GM18873 (cell line): ENCODE measurements around the gene SDCCAG8.

Experiments
- ATAC-seq: cut with Tn5 transposase; IDR thresholded peaks from one replicate; pipeline ENCODE4 v1.9.1; 2021; ENCODE audit warnings: mild to moderate bottlenecking, moderate library complexity, moderate number of reproducible peaks; ENCODE audit not compliant: unreplicated experiment, low FRiP score

SDCCAG8 gene

GRCh38 chr1:243443557-243443956 is 187.7 kb downstream of the SDCCAG8 start:
- no peak for ATAC-seq

DNA sequence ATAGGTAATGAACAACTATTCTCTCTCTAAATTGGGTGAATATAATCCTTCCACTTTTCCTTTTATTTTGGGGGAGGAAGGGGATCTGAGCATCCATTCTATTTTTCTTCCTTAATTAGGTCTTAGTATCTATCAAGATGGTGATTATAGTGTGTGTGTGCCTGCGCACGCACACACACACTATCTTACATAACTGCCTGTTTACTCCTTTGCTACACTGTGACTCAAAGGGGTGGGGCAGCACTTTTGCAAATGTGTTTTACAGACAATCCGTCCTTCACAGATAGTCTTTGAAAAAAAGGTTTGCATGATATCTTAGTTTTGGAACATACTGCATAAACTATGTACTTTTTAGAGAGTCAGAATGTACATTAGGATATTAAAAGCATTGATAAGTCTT is 191.5 kb downstream of the SDCCAG8 start:
- no peak for ATAC-seq

DNA sequence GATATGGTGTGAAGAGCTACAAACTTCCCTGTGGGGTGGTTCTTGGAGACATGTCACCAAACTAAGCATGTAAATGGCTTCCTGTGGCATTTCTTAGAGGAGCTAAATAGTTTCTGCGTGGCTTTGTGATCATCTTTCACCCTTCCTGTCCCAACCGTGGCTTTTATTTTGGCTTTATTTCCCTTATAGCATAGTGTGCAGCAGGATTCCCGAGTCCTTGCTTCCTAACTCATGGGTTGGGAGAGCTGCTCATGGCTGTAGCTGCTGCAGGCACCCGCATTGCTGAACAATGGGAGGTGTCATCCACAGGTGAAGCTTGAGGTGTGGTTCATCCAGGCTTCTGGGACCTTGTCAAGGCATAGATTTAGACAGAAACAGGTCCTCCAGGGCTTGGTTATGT is 192.0 kb downstream of the SDCCAG8 start:
- no peak for ATAC-seq

DNA sequence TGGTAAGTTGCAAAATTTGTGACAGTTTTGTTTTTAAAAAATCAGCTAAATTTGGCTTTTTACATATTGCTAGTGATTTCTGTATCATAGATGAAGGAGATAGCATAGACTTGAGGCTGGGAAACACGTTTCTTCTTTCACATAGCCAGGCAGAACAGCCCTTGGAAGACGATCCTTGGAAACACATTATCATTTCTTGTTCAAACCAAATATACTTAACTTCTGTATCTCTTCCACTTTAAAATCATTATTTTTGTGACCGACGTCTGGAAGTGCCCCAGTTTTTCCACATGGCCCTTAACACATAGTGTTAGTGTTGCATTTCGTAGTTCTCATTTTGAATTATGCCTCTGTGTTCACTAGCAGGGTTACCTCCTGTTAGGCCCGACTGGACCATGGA is 193.5 kb downstream of the SDCCAG8 start:
- no peak for ATAC-seq

DNA sequence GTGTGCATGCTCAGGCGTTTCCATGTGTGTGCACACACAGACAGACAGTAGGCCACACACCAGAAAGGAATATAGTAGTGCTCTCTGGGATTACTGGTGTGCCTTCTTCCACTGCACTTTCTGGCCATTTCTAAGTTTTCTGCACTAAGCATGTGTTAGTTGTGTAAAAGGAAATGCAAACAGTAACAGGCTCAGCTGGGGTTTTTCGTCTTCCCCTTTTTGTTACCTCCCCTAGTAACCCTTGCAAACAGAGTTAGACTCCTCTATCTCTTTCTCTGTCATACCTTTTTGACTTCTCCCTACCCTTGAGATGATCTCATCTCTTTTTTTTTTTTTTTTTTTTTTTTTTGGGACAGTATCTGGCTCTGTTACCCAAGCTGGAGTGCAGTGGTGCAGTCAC is 196.3 kb downstream of the SDCCAG8 start:
- ATAC-seq = no peak

- no peak for ATAC-seq
These were observed 198.6 kb downstream of the SDCCAG8 start for GRCh38 chr1:243454328-243454997.

- ATAC-seq = no peak
These were observed 200.2 kb downstream of the SDCCAG8 start for GRCh38 chr1:243455760-243456651.

DNA sequence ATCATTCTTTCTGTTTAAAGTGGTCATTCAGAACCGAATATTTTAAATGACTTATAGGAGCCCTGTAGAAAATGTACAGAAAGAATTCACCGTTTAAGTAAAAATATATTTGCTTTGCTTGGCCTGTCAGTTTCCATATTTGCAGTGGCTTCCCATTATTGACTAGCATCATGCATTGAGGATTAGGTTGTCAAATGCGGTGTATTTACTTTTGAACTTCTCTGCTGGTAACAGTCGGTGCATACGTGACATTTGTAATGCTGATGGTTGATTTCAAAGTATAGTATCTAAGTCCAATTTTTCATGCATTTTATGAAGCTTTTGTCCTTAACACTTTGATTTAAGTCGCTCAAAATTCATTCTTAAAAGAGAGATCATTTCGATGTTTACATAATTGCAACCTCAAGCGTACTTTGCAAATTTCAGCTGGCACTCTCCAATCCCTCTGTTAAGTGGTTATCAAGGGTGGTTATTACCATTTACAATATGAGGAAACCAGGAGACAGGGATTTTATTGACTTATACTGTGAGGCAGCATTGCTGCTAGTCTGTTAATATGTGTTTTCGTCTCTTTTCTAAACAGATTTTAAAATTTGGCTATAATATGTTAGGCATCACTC is 201.6 kb downstream of the SDCCAG8 start:
- ATAC-seq = no peak

GRCh38 chr1:243459059-243459458 is 203.2 kb downstream of the SDCCAG8 start:
- ATAC-seq = no peak

DNA sequence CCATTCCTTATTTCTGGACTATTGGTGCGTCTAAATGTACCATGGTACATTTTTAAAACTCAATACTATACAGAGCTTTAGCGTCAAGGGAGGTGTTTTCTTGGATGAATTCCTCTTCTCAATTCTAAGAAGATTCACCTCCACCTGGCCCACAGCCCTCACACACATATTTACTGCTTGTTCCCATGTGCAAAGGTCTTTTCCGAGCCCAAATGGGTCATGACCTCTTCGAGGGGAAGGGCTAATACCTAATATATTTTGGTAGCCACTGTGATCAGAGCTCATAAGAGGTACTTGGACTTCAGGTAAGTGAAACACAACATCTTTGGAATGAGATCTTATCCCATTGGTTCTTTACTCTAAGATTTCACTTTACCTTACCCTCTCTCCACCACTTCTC is 205.9 kb downstream of the SDCCAG8 start:
- ATAC-seq = no peak

DNA sequence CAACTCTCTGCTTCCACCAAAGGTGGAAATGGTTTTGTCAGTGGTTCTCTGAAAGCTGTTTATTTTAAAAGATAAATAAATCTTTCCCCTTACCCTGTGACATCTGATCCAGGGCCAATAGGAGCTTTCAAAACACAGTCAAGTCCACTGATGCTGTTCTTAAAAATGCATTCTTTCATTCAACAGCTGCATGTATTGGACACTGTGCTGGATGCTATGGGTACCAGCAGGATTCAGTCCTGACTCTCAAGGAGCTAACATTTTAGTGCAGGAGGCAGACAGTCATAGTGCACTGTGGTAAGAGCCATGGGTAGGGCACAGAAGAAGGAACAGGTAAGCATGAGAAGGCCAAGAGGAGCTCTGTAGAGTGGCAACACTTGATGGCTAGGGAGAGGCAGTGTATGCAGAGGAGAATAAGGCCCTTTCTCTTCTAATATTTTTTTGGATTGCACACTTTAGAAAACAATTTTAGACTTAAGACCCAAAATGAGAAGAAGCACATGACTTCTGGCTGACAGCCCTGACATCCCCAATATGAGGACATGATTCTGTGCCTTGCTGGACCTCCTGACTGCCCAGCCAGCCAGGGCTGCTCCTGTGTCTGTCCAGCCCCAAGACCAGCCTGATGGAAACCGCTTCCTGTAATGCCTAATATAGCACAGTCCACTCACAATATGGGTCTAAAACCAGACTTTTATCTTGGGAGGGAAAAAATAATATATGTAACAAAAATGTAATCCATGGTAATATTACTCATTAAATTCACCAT is 207.3 kb downstream of the SDCCAG8 start:
- ATAC-seq = no peak

DNA sequence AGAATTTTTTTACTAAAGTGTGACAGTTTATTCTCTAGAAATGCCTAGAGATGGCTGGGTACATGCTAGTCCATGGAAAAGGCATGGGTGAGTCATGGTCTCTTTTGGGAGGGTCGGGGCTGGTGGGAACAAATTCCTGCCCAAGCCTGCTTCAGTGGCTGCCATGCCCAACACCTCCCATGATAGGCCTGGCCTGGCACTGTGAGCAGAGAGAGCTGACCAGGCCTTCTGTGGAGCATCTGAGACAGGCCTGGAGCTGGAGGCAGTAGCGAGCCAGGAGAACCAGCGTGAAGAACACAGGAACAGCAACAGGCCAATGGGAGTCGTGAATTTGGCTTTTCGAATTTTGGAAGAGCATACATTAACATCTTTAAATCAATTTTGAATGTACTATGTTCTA is 209.2 kb downstream of the SDCCAG8 start:
- ATAC-seq = no peak

GRCh38 chr1:243465738-243466137 is 209.9 kb downstream of the SDCCAG8 start:
- no peak for ATAC-seq

GRCh38 chr1:243469497-243469896 is 213.7 kb downstream of the SDCCAG8 start:
- ATAC-seq = no peak

GRCh38 chr1:243470502-243470901 is 214.7 kb downstream of the SDCCAG8 start:
- ATAC-seq = no peak

GRCh38 chr1:243471026-243471685 is 215.3 kb downstream of the SDCCAG8 start:
- ATAC-seq = no peak

DNA sequence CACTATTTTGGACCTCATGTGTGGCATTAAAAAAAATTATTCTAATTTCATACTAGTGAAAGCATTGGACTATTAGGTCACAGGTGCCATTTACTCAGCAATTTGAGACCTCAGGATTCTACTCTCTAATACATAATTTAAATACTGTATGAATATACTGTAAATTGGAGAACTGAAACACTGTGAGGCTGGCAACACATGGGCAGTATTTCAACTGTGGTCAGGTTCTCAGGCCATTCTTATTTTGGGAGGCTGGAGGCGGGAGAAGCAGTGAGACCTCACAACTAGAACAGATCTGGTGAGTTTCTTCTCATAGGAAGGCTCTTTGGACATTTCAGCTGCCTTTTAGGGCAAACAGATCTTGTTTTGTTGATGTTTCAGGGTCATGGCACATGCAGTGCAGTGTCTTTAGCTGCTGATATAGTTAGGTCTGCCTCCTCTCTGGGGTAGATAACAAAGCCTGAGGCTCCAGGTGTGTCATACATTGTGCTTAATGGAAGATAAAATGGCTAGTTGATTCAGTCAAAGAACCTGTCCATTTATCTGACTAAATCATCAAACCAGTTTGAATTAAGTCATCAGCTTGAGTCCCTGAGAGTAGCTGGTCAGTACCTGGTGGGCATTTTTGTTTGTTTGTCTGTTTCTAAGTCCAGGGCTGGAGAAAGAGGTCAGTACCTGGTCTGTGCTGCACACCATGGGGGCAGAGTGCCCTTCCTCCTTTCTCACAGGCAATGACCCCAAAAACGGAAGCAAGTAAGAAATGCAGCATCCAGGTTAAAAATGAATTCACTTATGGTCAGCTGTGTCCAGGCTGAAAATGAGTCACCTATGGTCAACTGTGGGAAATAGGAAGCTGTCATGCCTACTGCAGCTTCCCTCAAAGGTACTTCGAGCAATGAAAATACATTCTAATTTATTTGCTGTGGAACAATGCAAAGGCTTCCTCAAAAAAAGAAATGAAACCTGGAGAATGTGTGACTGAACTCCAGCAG is 216.2 kb downstream of the SDCCAG8 start:
- peak; percentile 81 for ATAC-seq

- ATAC-seq = no peak
These were observed 217.6 kb downstream of the SDCCAG8 start for GRCh38 chr1:243473227-243474135.
